RCC 7860 (cell line): ENCODE measurements around the gene AK1.
"Not testable (repeated sequence)": the region's sequence is repeated elsewhere in the genome, so short reads cannot be mapped to it uniquely, and the experiment has no call there.

ENCODE experiments used
- DNase-seq: peaks from one replicate; pipeline ENCODE4 v3.0.0-alpha.2; 2015; ENCODE audit warnings: low spot score
- FAIRE-seq: peaks from 2 replicates; lab custom pipeline; 2012; peaks lifted over from hg19 to GRCh38; lab: Jason Lieb, UNC

AK1 gene

DNA sequence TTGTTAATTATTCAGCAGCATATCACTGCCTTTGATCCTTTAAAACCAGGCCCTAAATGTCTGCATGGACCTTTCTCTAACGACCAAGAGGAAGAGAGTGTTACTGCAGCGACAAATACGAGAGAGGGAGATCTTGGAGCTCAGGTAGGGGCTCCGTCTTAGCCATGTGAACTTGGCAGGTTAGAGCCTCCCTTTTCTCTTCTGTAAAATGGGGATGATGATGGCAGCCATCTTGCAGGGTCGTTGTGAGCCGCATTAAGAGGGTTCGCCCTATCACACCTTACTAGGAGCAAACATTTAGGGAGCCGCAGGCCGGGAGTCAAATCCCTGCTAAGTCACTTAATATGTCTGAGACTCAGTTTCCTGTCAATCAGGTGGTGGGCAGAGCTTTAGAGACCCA is 24.6 kb downstream of the AK1 start:
- no peak for DNase-seq
- FAIRE-seq = no peak

DNA sequence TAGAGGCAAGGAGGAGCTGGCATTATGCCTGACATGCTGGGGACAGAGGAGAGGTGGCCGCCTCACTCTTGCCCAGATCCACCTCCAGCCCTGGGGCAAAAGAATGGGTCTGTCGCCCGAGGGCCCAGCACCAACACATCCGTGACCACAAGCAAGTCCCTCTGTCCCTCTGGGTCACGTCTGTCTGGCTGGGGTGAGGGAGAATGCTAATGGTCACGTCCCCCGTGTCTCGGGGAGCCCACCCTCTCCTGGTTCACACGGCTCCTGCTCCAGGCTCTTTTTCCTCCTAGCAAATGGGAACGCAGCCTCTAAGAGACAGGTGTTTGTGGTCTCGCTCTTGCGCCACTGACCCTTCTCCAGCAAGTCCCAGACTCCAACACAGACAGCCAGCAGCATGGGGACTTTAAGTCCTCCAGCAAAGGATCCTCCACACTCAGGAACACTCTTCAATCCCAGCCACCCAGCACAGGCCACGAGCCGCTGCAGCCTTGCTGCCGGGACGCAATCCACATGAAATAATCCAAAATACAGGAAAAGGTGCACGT is 27.1 kb downstream of the AK1 start:
- FAIRE-seq (no peak), DNase-seq (no peak)

DNA sequence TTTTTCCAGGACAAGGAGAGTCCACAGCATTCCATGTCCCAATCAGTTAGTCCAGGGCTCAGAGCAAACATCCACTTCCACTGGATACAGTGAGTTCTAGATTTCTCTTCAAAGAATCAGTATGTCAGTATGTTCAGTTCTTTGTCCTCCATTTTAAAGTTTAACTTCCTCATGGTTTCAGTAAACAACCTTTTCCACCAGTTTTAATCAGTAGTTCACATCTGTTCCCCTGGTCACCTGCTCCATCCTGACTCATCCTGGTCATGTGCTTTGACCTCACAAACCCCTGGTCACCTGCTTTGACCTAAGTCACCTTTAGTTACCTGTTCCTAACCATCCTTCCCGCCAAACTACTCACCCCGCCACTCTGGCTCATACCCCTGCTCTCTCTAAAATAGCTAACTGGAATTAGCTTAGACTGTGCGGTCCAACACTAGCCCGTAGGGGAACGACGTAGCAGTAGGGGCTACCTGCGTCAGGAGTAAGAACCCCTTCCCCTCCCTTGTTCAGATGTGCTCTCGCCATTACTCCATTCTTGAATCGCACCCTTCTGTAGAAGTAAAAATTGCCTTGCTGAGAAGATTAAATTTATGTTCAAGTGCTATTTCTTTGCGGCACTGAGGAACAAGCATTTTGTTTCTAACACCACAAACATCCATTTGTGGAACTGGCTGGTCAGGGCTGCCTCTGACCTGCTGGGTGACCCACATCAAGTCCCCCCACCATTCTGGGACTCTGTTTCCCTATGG is 28.5 kb downstream of the AK1 start:
- DNase-seq (no peak), FAIRE-seq (no peak)

DNA sequence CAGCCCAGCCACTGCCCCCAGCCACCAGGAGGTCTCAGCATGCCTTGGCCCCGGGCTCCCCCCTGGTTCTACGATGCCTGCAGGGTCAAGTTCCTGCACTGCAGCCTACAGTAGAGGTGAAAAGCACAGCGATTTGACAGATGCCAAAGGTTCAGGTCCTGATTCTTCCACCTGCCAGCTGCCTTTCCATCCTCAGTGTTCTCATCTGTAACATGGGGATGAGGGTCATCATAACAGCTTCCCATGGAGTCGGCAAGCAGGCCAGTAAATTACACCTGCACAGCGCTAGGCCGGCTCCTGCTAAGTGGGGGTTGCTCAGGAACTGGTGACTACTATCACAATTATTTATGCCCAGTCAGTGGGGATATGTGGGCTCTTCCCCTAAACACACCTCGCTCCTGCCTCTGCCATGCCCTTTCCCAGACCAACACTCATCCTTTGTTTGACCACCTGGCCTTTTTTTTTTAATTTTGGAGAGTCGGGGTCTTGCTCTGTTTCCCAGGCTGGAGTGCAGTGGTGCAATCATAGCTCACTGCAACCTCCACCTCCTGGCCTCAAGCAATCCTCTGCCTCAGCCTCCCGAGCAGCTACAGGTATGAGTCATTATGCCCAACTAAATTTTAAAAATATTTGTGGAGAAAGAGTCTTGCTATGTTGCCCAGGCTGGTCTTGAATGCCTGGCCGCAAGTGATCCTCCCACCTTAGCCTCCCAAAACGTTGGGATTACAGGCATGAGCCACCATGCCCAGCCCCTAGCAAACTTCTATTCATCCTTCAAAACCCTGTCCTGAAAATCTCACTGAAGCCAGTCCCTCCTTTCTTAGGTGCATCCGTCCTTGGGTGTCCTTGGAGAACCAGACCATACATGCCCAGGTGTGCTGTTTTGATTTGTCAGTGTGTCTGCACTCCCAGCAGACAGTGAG is 29.4 kb downstream of the AK1 start:
- FAIRE-seq = no peak
- DNase-seq = no peak

DNA sequence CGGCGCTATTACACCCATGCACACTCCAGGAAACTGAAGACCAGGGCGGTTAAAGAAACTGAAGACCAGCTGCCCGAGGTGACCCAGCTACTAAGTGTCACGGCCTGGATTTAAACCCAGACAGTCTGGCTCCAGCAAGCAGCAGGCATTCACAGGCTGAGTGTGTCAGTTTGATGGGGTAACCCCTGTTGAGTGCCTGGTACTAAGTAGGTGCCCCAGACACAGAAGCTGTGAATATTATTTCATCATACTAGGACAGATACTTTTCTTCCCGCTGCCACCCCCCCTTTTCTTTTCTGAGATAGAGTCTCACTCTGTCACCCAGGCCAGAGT is 30.3 kb downstream of the AK1 start:
- no peak for FAIRE-seq
- DNase-seq = no peak

DNA sequence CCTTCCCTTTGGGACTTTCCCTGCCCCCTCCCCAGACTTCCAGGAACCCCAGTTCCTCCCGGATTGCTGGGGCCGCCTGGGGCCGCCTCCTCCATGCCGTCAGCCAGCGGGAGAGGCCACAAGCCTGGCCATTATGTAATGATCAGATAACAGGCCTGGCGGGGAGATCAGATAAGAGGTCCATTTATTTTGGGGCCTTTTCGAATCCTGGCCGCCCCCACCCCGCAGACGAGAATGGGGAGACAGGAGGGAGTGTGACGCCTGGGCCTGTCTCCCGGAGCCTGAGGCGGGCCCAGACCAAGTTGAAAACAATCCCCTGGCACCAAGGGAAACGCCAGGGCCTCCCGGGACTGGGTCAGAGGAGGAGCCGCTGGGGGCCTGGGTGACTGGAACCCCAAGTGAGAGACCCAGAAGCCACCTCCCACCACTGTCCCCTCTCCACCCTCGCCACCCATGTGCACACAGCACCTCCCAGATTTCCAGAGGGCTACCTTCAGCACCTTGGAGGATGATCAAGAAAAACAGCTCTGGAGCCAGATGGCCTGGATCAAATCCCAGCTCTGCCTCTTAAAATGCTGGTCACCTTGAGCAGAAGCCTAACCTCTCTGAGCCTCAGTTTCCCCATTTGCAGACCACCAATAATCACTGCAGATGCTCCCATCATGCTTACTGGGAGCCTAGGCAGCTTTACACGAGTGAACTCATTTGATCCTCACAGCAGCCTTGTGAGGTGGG is 30.9 kb downstream of the AK1 start:
- FAIRE-seq (no peak), DNase-seq (no peak)

DNA sequence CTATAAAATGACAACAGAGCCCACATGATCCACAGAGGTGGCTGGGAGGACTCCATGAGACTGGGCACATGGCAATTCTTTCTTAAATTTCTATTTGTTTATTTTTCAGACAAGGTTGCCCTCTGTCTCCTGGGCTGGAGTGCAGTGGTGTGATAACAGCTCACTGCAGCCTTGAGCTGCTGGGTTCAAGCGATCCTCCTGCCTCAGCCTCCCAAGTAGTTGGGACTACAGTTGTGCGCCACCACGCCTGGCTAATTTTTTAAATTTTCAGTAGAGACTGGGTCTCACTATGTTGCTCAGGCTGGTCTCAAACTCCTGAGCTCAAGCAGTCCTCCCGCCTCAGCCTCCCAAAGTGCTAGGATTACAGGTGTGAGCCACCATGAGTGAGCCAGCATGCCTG is 31.9 kb downstream of the AK1 start:
- not testable (repeated sequence) for FAIRE-seq, DNase-seq

DNA sequence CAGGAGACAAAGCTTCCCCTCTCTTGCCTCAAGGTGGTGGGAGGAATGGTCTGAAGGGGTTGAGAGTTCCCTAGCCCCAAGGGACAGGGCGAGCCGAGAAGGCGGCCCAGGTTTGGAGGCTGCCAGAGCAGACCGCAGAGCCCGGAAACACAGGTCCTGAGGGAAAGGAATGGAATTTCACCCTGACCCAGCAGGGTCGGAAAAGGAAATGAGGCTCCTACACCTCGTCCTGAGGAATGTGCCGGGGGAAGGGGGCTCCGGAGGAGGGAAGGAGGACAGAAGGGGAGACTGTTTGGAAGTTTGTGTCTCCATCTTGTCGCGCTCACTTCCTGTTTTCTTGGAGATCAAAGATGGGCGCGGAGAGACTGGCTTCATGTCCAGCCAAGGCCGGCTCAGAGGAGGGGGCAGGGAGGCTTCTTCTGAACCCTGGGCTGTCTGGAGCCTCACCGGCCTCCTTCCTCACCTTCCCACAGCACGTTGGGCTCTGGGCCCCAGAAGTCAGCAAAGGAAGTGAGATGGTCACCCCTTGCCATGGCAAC is 32.6 kb downstream of the AK1 start:
- DNase-seq (no peak), FAIRE-seq (no peak)

DNA sequence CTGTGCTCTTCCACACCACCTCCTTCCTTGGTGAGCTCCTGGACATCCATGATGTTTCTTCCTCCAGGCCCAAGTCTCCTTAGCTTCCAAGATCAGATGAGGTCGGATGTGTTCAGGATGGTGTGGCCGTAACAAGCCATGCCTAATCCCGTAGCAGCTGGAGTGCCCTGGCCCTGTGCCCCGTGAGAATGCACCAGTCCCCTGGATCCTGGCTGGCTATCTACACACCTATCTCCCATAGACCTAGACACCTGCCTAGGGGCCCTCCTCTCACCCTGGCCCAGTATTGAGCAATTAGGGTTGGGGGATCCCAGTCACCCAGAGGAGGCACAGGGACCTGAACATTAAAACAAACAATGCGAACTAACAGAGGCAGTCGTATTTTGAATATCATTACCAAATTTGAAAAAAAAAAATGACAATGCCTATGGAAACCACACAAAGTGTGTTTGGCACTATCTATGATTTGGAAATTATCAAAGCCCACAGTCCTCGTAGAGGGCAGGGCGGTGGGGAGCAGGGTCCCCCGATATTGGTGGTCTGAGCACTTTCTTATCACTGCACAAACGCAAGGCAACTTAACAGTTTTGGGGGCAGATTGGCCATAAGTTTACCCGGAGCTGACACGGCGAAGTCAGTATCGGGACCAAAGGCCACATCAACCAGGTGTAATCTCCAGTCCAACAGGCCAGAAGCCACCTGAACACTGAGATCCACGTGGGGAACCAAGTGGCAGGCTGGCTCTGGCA is 36.2 kb downstream of the AK1 start:
- no peak for DNase-seq
- FAIRE-seq = no peak

DNA sequence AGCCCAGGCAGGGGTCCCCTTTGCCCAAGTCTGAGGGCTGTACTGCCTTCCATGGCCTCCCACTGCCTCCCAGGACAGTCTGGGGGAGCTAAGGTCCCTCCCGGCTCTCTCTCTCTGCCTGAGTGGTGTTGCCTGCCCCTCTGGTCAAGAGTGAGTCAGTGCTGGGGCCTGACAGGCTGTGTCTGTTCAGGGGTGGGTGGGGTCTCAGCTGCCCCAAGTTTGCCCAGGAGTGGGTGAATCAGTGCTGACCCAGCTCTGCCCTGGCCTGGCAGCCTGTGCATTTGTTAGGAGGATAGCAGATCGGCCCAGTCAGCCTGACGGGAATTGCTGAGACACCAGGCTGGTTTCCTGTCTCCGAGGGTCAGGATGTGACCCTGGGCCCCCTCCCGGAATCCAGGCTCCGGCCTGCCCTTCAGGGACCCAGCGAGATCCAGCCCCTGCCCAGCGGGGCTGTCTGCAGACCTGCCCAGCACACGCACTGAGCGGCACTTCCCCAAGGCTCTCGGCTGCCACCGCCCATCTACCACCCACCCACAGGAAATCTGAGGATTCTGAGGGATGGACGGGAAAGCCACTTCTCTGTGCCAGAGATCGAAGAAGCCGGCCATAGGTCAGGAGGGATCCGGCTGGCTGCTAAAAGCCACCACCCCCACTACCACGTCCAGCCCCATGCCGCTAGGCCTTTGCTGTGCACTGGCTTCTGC is 38.9 kb downstream of the AK1 start:
- peak; percentile 90 for FAIRE-seq
- peak; percentile 96 for DNase-seq

DNA sequence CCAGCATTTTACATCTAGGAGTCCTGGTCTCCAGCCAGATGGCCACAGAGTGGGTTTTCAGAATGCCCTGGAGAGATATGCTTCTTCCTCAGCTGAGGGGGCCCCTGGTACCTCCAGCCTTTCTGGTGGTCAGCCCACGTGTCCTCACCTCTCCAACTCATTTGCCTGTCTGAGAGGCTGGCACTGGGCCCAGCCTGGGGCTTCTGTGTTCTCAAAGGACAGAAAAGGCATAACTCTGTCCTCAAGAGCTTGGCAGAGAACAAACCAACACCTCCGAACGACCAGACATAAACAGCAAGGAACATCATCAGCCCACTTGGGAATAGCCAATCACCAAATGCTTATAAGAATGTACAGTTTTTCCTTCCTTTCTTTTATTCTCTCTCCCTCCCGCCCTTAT is 40.1 kb downstream of the AK1 start:
- DNase-seq (no peak), FAIRE-seq (no peak)

DNA sequence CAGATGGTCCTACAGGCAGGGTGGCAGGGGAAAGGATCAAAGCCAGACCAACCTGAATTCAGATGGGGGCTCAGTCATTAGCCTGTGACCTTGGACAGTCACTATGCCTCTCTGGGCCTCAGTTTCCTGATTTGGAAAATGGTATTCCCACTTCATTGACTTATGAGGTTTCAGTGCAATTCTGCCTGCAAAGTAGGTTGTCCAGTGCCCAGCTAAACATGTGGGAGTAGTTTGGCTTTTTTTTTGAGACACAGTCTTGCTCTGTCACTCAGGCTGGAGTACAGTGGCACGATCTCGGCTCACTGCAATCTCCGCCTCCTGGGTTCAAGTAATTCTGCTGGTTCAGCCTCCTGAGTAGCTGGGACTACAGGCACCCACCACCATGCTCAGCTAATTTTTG is 40.9 kb downstream of the AK1 start:
- FAIRE-seq, DNase-seq: not testable (repeated sequence)

DNA sequence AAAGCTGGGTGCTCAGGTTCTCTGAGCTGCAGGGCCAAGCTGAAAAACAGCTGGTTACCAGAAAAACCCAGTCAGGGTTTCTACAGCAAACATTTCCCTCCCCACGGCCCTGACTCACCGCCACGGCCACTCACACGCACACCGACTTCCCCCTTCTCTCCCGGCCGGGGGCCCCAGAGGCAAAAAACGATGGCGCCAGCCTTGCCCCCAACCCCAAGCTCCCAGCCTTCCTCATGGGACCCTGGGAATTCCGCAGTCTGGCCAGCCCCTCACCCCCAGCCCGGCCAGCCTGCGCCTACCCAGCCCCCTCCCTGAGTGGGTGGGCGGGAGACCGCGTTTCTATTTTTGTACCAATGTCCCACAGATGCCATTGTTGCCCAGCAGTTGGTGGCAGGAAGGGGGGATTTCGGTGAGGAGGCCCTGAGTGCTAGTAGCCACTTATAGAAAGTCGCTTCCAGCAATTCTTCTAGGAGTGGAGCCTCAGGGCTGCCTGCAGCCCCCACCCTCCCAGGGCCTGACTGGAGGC is 41.4 kb downstream of the AK1 start:
- no peak for FAIRE-seq

DNA sequence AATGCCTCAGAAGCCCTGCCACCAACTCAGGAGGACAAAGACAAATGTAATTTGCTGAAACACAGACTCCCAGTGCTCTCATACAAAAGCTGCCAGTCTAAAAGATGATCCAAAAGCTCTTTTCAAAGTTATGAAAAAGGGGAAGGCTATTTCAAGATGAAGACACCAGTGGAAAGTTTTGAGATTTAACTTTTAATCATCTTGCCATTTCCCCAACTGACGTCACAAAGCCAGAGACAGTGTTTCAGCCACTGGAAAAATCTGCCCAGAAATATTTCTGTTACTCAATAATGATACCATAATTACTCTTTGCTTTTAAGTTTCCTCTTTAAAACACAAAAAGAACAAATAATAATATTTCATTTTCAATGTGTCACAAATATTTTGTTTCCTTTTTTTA is 43.9 kb downstream of the AK1 start:
- no peak for DNase-seq
- no peak for FAIRE-seq

More for the DNA sequence above, 41.4 kb downstream of the AK1 start:
- no peak for DNase-seq

DNA sequence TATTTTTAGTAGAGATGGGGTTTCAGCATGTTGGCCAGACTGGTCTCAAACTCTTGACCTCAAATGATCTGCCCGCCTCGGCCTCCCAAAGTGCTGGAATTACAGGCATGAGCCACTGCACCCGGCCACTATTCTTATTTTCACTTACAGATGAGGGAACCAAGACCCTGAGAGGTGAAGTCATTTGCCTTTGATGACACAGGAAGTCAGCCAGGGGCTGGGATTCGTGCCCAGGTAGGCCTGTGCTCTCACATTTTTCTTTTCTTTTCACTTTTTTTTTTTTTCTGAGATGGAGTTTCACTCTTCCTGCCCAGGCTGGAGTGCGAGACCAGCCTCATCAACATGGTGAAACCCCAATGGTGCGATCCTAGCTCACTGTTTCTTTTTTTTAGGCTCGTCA is 45.2 kb downstream of the AK1 start:
- FAIRE-seq (no peak), DNase-seq (no peak)

DNA sequence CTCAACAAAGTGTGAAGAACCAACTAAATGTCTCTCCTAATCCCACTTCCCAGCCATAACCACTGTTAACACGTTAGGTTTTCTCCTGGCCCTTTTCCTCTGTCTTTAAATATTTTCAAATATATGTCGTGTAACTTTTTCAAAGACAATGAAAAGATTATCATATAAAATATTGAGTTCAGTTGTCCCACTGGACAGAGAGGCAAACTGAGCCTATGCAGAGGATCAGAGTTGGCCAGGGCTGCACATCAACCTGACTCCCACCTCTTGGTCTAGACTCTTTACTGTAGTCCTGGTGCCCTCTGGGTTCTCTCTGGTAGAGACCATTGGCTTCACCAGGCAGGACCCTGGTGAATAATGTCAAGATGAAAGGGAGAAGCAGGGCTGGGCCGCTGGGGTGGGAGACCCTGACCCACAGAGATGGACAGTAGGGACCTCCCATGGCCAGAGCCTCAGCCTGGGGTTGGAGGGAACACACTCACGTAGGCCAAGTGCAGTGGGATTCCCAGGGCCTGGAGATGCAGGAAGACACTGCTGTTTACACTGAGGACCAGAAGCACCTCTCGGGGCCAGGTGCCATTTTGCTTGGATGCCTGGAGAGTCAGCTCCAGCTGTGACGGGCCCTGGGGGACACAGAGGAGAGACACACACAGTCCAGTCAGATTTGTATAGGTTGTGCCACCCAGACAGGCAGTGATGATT is 48.1 kb downstream of the AK1 start:
- no peak for FAIRE-seq

DNA sequence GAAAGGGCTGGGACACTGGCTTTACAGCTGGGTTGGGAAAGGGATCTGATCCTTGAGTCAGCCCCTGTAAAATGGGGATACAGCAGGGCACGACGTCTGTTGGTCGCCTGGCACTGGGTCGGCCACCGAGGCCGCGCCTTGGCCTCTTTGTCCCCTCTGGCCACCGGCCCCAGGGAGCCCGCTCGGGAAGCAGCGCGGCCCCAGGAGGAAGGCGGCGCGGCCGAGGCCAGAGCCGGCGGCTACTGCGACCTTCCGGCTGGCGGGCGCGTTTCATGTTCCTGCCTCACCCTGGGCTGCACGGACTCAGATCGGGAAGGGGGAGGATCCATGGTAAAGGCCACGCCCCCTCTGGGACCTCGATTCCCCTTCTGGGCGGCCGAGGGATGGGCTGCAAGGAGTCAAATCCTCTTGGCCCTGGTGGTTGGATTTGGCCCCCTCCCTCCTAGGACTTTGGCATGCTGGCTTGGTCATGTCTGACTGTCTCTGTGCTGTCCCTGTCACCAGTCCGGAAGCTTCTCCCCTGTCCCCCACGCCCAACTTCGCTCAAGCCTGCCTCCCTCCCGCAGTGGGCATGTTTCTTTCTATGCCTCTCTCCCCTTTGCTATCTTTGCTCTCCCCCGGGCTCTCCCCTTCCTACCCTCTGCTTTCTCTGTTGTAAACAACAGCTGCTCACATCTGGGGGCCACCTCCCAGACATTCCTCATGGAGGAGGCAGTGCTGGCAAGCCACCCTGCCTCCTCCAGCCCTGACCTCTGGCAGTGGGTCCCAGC is 49.0 kb downstream of the AK1 start:
- no peak for DNase-seq
- FAIRE-seq = no peak

More for the DNA sequence above, 48.1 kb downstream of the AK1 start:
- DNase-seq = no peak
